Esophagus squamous epithelium (tissue), 4 donors: Measurements from ENCODE around the gene PHACTR1.

ENCODE experiments used
- CTCF ChIP-seq, 6 experiments: fragments of 450-650 bp in 4 of 6; fragments of 200-600 bp in 2 of 6; sonication (generic) in 2 of 6; IDR thresholded peaks; one replicate each; pipeline ENCODE4 v1.5.1; 2016 to 2019; ENCODE audit warnings: antibody characterized with exemption in 6 of 6, mild to moderate bottlenecking in 4 of 6, moderate library complexity in 4 of 6
- POLR2A ChIP-seq, 4 donors: fragments of 450-650 bp; IDR thresholded peaks; one replicate each; pipeline ENCODE4 v1.6.1; 2017; ENCODE audit warnings: antibody characterized with exemption in 4 of 4, mild to moderate bottlenecking in 4 of 4, moderate library complexity in 3 of 4

- TF ChIP-seq CTCF (IDR thresholded peaks at IDR 0.05) (no peak), POLR2A (IDR thresholded peaks at IDR 0.05) (no peak)
Measured at GRCh38 chr6:13307508-13307995, 591.0 kb downstream of the PHACTR1 start.
